Common myeloid progenitor, CD34-positive (primary cell): ENCODE measurements around the gene FAR2.
"Not testable (repeated sequence)": the region's sequence is repeated elsewhere in the genome, so short reads cannot be mapped to it uniquely, and the experiment has no call there.

Experiments used
- CTCF ChIA-PET: fragments of 350-600 bp; sonication (Branson Sonifier 250); formaldehyde crosslinking; loops from one replicate; lab custom pipeline; 2021; ENCODE audit warnings: antibody characterized with exemption; lab: Charles Lee
- POLR2A ChIA-PET: fragments of 350-600 bp; sonication (Branson Sonifier 250); formaldehyde crosslinking; loops from one replicate; lab custom pipeline; 2021; ENCODE audit warnings: antibody characterized with exemption; lab: Charles Lee
- DNase-seq, 3 donors: peaks; one replicate each; pipeline versions ENCODE4 v3.0.0 to v3.0.0-alpha.2; 2013
- H3K27ac ChIP-seq, 2 experiments: 1 replicate in 1 of 2; 2 replicates in 1 of 2; pipeline ENCODE4 v1.7.0; 2013; ENCODE audit warnings: inconsistent platforms in 2 of 2, low read length in 2 of 2, mild to moderate bottlenecking in 2 of 2, low read depth in 1 of 2, moderate library complexity in 1 of 2; ENCODE audit not compliant: severe bottlenecking in 2 of 2, insufficient read depth in 1 of 2, poor library complexity in 1 of 2
- H3K27me3 ChIP-seq, 5 experiments: replicated peaks in 2 of 5; 1 replicate in 3 of 5; 2 replicates in 2 of 5; pipeline versions ENCODE4 v1.6.1 to v1.7.0; 2013; ENCODE audit warnings: low read length in 4 of 5, mild to moderate bottlenecking in 2 of 5, moderate library complexity in 2 of 5, inconsistent platforms in 1 of 5; ENCODE audit not compliant: insufficient read depth in 5 of 5, control insufficient read depth in 4 of 5
- H3K36me3 ChIP-seq, 4 experiments: 1 replicate in 2 of 4; 2 replicates in 2 of 4; pipeline versions ENCODE4 v1.6.1 to v1.7.0; 2013; ENCODE audit warnings: low read length in 3 of 4, control low read depth in 1 of 4, mild to moderate bottlenecking in 1 of 4; ENCODE audit not compliant: control insufficient read depth in 4 of 4, insufficient read depth in 4 of 4
- H3K4me1 ChIP-seq, 4 experiments: 1 replicate in 3 of 4; 2 replicates in 1 of 4; pipeline versions ENCODE4 v1.6.1 to v1.7.1; 2013; ENCODE audit warnings: low read length in 3 of 4, mild to moderate bottlenecking in 3 of 4, control low read depth in 1 of 4, inconsistent platforms in 1 of 4, moderate library complexity in 1 of 4; ENCODE audit not compliant: control insufficient read depth in 4 of 4, insufficient read depth in 4 of 4; ENCODE audit errors: control extremely low read depth in 1 of 4
- H3K4me3 ChIP-seq, 7 experiments: 1 replicate in 4 of 7; 2 replicates in 3 of 7; pipeline versions ENCODE4 v1.5.1 to v1.7.0; 2013; ENCODE audit warnings: mild to moderate bottlenecking in 7 of 7, low read length in 6 of 7, moderate library complexity in 6 of 7, inconsistent platforms in 2 of 7, low read depth in 2 of 7, control low read depth in 1 of 7; ENCODE audit not compliant: insufficient read depth in 4 of 7, control insufficient read depth in 1 of 7; ENCODE audit errors: extremely low read depth in 1 of 7
- H3K9me3 ChIP-seq, 5 experiments: 1 replicate in 4 of 5; 2 replicates in 1 of 5; pipeline versions ENCODE4 v1.6.1 to v1.7.1; 2013; ENCODE audit warnings: low read length in 4 of 5, mild to moderate bottlenecking in 2 of 5, inconsistent platforms in 1 of 5, low read depth in 1 of 5, moderate library complexity in 1 of 5; ENCODE audit not compliant: control insufficient read depth in 4 of 5, insufficient read depth in 2 of 5; ENCODE audit errors: control extremely low read depth in 1 of 5
- WGBS: methylation state at CpG from one replicate; pipeline ENCODE4 v1.1.5; 2013; ENCODE audit not compliant: insufficient coverage; 5-methylcytosine and 5-hydroxymethylcytosine counted together

FAR2 gene

DNA sequence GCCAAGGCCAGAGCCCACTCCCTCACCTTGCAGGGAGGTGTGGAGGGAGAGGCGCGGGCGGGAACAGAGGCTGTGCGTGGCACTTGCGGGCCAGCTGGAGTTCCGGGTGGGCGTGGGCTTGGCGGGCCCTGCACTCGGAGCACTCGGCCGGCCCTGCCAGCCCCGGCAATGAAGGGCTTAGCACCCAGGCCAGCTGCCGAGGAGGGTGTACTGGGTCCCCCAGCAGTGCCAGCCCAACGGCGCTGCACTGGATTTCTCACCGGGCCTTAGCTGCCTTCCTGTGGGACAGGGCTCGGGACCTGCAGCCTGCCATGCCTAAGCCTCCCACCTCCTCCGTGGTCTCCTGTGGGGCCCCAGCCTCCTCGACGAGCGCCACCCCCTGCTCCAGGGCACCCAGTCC is 107.5 kb downstream of the FAR2 start:
- DNase-seq: no peak
- POLR2A ChIA-PET: no interaction called here
- Histone ChIP-seq H3K27me3 (no peaks in the 10 kb centered on the region), H3K27ac (peak overlapping the region in 1 of 2 experiments; percentile 25), H3K36me3 (peaks cover 2 to 19% (median 10%) of the 10 kb centered on the region in 4 experiments), H3K9me3 (peaks cover 0 to 20% (median 6%) of the 10 kb centered on the region in 5 experiments), H3K4me1 (peaks cover 4 to 26% (median 13%) of the 10 kb centered on the region in 4 experiments), H3K4me3 (no peak overlapping the region)
- CTCF ChIA-PET: interaction anchor here (0.9 to 1.3 kb wide), 5 partner anchors 12 to 61 kb away, joined by 3 to 6 read pairs (median 3); no protein-coding TSS in a partner anchor
- 86% methylated on average over 14 of the region's 21 CpGs for WGBS

- peak in 1 of 3 donors; percentile 25 for DNase-seq
- ChIA-PET POLR2A (interaction anchor here (1.4 kb wide), 1 partner anchor 15 kb away, joined by 4 read pairs; no protein-coding TSS in a partner anchor), CTCF (interaction anchor here (1.1 to 1.3 kb wide), 4 partner anchors 13 to 60 kb away, joined by 3 to 6 read pairs (median 3); no protein-coding TSS in a partner anchor)
- H3K27me3 ChIP-seq, H3K27ac ChIP-seq, H3K4me3 ChIP-seq: not testable (repeated sequence)
- peaks cover 0 to 19% (median 10%) of the 10 kb centered on the region in 4 experiments for H3K36me3 ChIP-seq
- peaks cover 4 to 26% (median 13%) of the 10 kb centered on the region in 4 experiments for H3K4me1 ChIP-seq
- peaks cover 0 to 22% (median 6%) of the 10 kb centered on the region in 5 experiments for H3K9me3 ChIP-seq
- WGBS: 100% methylated on average over 3 of the region's 12 CpGs
These were observed 108.6 kb downstream of the FAR2 start for GRCh38 chr12:29257687-29258086.

- DNase-seq: no peak
- CTCF ChIA-PET: interaction anchor here (0.7 to 1.7 kb wide), 2 partner anchors 18 to 19 kb away, joined by 3 to 4 read pairs; no protein-coding TSS in a partner anchor
- H3K27me3 ChIP-seq: no peaks in the 10 kb centered on the region
- H3K9me3 ChIP-seq: peaks cover 0 to 47% (median 11%) of the 10 kb centered on the region in 5 experiments
- peaks cover 0 to 17% (median 8%) of the 10 kb centered on the region in 4 experiments for H3K36me3 ChIP-seq
- H3K4me3 ChIP-seq: no peak overlapping the region
- no peak overlapping the region for H3K27ac ChIP-seq
- POLR2A ChIA-PET: interaction anchor here (0.9 kb wide), 1 partner anchor 18 kb away, joined by 4 read pairs; no protein-coding TSS in a partner anchor
- peaks cover 0 to 13% (median 3%) of the 10 kb centered on the region in 4 experiments for H3K4me1 ChIP-seq
These were observed 115.3 kb downstream of the FAR2 start for GRCh38 chr12:29264424-29264823.

DNA sequence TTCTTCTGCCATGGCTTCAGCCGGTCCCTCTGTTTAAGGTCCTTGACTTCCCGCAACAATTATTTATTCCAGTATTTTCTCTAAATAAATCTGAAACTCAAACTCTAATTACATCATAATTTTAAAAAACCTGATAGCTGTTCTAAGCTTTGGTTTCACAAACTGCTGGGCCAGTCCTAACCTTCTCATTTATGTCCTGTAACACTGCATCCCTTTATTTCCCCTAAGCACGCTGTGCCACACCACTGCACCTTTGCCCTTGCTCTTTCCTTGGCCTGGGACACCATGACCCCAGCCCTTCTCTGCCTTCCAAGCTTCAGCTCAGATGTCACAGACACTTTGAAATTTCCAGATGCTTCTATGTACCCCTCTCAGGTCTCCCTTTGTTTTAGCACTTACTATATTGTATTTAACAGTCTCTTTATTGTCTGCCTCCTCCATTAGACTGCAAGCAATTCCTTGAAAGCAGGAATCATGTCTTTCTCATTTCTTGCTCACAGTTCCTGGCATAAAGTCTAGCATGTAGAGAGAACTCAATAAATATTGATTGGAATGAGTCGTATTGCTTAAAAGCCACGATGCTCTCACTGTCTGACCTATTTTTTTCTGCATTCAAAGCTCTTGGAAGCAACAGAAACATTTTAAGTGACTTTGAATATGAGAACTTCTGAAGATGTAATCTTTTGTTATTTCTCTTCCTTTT is 120.8 kb downstream of the FAR2 start:
- WGBS: 100% methylated on average over 3 of the region's 5 CpGs
- DNase-seq: no peak
- Histone ChIP-seq H3K27ac (no peak overlapping the region), H3K4me1 (peaks cover 0 to 18% (median 6%) of the 10 kb centered on the region in 4 experiments), H3K27me3 (no peaks in the 10 kb centered on the region), H3K9me3 (peaks cover 0 to 8% (median 3%) of the 10 kb centered on the region in 5 experiments), H3K36me3 (peaks cover 4 to 20% (median 13%) of the 10 kb centered on the region in 4 experiments), H3K4me3 (no peak overlapping the region)
- ChIA-PET CTCF (interaction anchor here (0.7 to 1.5 kb wide), 4 partner anchors 10 to 25 kb away, joined by 3 to 5 read pairs (median 4); no protein-coding TSS in a partner anchor), POLR2A (no interaction called here)

DNA sequence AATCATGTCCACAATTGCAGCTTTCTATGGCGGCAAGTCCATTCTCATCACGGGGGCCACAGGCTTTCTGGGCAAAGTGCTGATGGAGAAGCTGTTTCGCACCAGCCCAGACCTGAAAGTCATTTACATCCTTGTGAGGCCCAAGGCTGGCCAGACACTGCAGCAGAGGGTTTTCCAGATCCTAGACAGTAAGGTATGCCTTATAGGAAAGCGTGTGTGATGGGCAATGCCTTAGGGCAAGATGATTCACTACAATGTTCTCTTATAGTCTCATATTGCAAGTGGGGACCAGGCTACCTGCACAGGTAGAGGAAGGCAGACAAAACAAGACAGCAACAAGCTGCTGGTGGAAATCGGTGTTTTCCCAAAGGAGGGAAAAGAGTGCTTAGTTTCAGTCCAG is 121.4 kb downstream of the FAR2 start:
- 100% methylated on average over 1 of the region's 5 CpGs for WGBS
- Histone ChIP-seq H3K36me3 (peaks cover 4 to 23% (median 13%) of the 10 kb centered on the region in 4 experiments), H3K27ac (no peak overlapping the region), H3K9me3 (peaks cover 0 to 4% (median 0%) of the 10 kb centered on the region in 5 experiments), H3K27me3 (no peaks in the 10 kb centered on the region), H3K4me3 (no peak overlapping the region), H3K4me1 (peaks cover 0 to 18% (median 6%) of the 10 kb centered on the region in 4 experiments)
- DNase-seq: no peak
- ChIA-PET POLR2A (no interaction called here), CTCF (interaction anchor here (0.7 to 1.5 kb wide), 4 partner anchors 9 to 26 kb away, joined by 3 to 5 read pairs (median 4); no protein-coding TSS in a partner anchor)

DNA sequence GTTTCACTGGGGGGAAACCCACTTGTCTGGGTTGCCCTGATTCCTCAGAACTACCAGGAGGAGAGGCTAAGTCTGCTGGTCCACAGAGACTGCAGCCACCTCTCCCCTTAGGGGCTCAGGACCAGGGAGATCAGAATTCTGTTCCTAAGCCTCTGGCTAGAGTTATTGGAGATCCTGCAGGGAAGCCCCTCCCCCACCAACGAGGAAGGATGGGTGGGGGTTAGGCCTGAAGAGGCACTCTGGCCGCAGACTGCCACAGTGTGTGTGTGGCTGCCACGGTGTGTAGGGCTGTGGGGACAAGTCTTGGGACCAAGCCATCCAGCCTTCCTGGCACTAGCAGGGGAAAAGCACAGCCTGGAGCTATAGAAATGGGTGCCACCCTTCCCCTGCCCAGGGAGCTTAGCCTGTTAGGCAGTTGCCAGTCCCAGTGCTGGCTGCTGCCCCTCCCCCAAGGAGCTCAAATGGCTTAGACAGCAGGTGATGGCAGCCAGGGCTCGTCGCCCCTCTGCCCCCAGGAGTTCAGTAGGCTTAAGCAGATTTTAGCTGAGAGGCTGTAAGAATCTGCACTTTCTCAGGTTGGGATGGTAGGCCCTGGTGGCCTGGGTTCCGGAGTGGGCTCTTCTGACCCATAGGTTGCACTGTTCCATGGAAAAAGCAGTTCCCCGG is 124.2 kb downstream of the FAR2 start:
- ChIA-PET CTCF (interaction anchor here (1.1 kb wide), 1 partner anchor 29 kb away, joined by 3 read pairs; no protein-coding TSS in a partner anchor), POLR2A (no interaction called here)
- Histone ChIP-seq H3K27me3 (no peaks in the 10 kb centered on the region), H3K9me3 (no peaks in the 10 kb centered on the region), H3K4me1 (peaks cover 0 to 9% (median 4%) of the 10 kb centered on the region in 4 experiments), H3K36me3 (peaks cover 2 to 33% (median 16%) of the 10 kb centered on the region in 4 experiments), H3K27ac (no peak overlapping the region), H3K4me3 (no peak overlapping the region)
- no peak for DNase-seq
- WGBS: 96% methylated on average over 4 of the region's 7 CpGs
